Measurements from ENCODE around the gene CNNM4.

DNA sequence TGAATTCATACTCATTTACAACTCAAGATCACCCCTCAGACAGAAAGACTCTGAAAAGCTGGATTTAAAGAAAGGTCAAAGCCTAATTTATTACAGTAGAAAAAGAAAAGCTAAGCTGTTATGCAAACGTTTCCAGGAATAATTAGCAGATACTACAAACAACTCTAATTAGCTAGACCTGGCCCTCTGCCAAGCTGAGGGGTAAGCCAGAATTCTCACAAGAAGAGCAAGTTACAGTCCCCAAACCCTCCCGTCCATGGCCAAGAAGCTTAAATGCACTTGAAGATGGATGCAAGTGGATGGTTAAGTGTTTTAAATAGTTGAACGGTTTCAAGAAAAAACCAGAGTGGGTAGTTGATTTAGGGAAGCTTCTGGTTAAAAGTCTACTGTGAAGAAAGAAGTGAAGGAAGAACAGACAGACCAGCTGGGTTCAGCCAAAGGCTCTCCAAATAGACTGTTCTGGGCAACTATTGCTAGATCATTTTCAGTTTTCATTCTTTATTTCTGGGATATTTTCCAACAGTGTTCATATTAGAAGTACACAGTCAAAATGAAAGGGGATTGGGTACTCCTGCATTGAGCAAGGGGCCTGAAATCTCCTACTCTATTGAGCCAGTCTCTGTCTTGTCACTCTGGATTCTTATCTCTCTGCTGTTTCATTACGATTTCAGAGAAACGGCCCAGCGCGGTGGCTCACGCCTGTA lies 25.7 kb upstream of the CNNM4 start:
- TF ChIP-seq POLR2A (IDR thresholded peaks at IDR 0.05; ENCODE audit: low read depth, low read length), result no peak
- TF ChIP-seq POLR2AphosphoS5 (IDR thresholded peaks at IDR 0.05; ENCODE audit: low read depth, low read length), result no peak
- no peak for TF ChIP-seq TAF1 (IDR thresholded peaks at IDR 0.05; ENCODE audit: low read depth, low read length)
- TF ChIP-seq POU2F2 (IDR thresholded peaks at IDR 0.05; ENCODE audit: low read depth, low read length), result no peak
- TF ChIP-seq PAX5 (IDR thresholded peaks at IDR 0.05; ENCODE audit: insufficient read depth, low read length, severe bottlenecking), result no peak
- no peak for TF ChIP-seq SPI1 (IDR thresholded peaks at IDR 0.05; ENCODE audit: low read depth, low read length)

All from GM12891 (cell line).